ENCODE results near the gene AFG1L. TPM values are rescaled to one million over a fixed set of nuclear protein-coding genes. Genes with fewer than 3 reads are reported as not detected.

AFG1L gene
- total RNA-seq, 4 donors from 2014 or later = 2.1 to 6.2 (median 2.8) TPM

DNA sequence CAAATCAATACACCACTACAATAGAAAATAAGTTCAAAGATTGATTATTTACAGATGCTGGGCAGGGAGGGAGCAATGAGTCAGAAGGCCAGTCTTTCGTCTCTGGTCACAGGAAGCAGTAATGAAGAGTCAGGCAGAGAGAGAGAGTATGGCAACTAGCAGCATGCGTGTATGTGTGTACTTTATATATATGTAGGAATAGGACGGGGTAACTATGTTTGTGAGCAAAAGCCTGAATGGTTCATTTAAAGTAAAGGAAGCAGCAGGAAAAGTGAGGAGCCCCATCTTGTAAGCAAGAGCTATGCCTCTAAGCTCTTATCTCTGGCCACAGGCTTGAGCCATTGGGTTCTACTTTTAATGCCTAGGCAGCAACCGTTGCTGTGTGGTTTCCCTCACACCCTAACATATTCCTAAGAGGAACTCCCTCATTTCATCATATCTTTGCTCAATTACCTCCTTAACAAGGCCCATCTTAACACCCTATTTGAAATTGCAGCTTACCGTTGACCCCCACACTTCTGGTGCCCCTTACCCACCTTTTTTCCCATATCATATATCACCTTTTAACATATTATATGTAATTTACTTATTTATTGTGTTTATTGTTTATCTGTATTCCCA, 66.6 kb downstream of the AFG1L start:
- 81 to 87% methylated on average over 5 of the region's 5 CpGs for WGBS, 2 donors
- H3K4me3 ChIP-seq (ENCODE audit: low read depth, poor library complexity, severe bottlenecking) = no peak overlapping the region
- intact Hi-C loops (cut with DNase I; ENCODE audit: low total_unique reads) = no loop called here
- TF ChIP-seq POLR2A (IDR thresholded peaks at IDR 0.05) = no peak
- TF ChIP-seq, protein P1, sequence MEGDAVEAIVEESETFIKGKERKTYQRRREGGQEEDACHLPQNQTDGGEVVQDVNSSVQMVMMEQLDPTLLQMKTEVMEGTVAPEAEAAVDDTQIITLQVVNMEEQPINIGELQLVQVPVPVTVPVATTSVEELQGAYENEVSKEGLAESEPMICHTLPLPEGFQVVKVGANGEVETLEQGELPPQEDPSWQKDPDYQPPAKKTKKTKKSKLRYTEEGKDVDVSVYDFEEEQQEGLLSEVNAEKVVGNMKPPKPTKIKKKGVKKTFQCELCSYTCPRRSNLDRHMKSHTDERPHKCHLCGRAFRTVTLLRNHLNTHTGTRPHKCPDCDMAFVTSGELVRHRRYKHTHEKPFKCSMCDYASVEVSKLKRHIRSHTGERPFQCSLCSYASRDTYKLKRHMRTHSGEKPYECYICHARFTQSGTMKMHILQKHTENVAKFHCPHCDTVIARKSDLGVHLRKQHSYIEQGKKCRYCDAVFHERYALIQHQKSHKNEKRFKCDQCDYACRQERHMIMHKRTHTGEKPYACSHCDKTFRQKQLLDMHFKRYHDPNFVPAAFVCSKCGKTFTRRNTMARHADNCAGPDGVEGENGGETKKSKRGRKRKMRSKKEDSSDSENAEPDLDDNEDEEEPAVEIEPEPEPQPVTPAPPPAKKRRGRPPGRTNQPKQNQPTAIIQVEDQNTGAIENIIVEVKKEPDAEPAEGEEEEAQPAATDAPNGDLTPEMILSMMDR (IDR thresholded peaks at IDR 0.05) = no peak
- DNase-seq (ENCODE audit: low spot score in 2 of 2) = no peak

DNA sequence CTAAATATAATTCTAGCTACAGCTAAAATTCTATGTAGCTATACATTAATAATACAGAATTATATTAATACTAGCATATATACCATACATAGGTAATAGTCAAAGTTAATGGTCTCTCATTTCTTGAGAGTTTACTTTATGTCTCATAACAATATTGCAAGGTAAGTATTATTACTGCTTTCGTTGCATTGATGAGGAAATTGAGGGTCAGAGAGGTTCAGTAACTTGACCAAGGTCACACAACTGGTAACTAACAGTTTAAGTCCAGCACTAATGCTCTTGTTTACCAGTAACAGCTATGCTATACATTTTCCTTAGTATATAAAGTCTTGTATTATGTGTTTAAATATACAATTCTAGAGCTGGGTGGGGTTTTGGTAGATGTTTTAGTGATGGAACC, 67.6 kb downstream of the AFG1L start:
- WGBS, 2 donors = 92 to 93% methylated on average over 1 of the region's 1 CpG
- TF ChIP-seq POLR2A (IDR thresholded peaks at IDR 0.05) = no peak
- TF ChIP-seq, protein P1 (IDR thresholded peaks at IDR 0.05) = no peak
- H3K4me3 ChIP-seq (ENCODE audit: low read depth, poor library complexity, severe bottlenecking) = no peak overlapping the region
- intact Hi-C loops (cut with DNase I; ENCODE audit: low total_unique reads) = no loop called here
- DNase-seq (ENCODE audit: low spot score in 2 of 2) = no peak

DNA sequence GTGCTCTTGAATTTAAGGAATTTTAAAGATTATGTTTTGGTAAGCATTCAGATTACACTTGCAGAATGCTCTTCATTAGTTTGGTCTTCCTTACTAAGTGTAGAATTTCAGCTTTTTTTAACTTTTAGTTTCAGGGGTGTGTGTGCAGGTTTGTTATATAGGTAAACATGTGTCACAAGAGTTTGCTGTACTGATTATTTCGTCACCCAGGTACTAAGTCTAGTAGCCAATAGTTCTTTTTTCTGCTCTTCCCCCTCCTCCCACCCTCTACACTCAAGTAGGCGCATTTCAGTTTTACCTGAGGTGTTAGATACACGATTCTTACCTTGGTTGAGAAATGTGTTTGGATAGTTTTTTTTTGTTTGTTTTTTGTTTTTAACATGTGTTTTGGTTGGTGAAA, 68.3 kb downstream of the AFG1L start:
- intact Hi-C loops (cut with DNase I; ENCODE audit: low total_unique reads) = no loop called here
- H3K4me3 ChIP-seq (ENCODE audit: low read depth, poor library complexity, severe bottlenecking) = no peak overlapping the region
- 84 to 86% methylated on average over 3 of the region's 3 CpGs for WGBS, 2 donors
- no peak for DNase-seq (ENCODE audit: low spot score in 2 of 2)
- TF ChIP-seq, protein P1 (IDR thresholded peaks at IDR 0.05) = no peak
- TF ChIP-seq POLR2A (IDR thresholded peaks at IDR 0.05) = no peak

DNA sequence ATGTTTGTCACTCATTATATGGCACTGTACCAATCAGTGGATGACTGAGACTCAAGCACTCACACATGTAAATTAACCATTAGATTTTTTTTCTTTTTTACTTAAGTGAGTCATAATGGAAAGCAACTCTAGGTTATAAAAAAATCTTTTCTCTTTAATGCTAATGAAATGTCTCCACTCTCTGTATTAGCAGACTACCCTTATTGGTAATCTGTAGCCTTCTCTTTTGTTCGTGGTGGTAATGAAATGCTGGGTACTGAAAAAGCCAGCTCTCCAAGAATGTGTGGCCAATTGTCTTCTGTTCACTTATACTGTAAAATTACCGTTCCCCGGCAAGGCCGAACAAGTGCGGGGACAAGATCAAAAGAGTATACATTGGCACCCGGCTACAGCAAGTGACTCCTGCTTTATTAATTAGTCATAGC, 69.0 kb downstream of the AFG1L start:
- intact Hi-C loops (cut with DNase I; ENCODE audit: low total_unique reads) = no loop called here
- H3K4me3 ChIP-seq (ENCODE audit: low read depth, poor library complexity, severe bottlenecking) = no peak overlapping the region
- 50 to 56% methylated on average over 6 of the region's 6 CpGs for WGBS, 2 donors
- DNase-seq (ENCODE audit: low spot score in 2 of 2) = no peak
- TF ChIP-seq POLR2A (IDR thresholded peaks at IDR 0.05) = no peak
- TF ChIP-seq, protein P1 (IDR thresholded peaks at IDR 0.05) = no peak

DNA sequence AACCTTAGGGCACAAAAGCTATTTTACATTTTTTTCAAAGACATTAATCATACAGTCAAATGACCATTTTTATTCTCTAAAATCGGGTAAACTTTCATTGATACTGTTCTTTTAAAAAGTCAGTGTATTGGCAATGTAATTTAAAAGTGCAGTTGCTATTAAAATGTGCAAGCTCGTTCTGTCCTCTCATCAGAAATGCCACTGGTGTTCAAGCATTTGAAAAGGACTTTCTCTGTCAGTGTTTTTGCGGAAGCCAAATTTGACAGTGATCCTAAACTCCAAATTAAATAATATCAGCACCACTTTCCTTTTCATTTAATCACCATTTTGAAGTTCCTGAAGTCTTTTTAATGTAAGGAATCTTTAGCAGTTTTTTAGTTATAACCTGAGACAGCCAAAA, 69.6 kb downstream of the AFG1L start:
- DNase-seq (ENCODE audit: low spot score in 2 of 2) = no peak
- WGBS, 2 donors = 63 to 71% methylated on average over 3 of the region's 3 CpGs
- TF ChIP-seq, protein P1 (IDR thresholded peaks at IDR 0.05) = no peak
- no peak for TF ChIP-seq POLR2A (IDR thresholded peaks at IDR 0.05)
- intact Hi-C loops (cut with DNase I; ENCODE audit: low total_unique reads) = no loop called here
- no peak overlapping the region for H3K4me3 ChIP-seq (ENCODE audit: low read depth, poor library complexity, severe bottlenecking)

DNA sequence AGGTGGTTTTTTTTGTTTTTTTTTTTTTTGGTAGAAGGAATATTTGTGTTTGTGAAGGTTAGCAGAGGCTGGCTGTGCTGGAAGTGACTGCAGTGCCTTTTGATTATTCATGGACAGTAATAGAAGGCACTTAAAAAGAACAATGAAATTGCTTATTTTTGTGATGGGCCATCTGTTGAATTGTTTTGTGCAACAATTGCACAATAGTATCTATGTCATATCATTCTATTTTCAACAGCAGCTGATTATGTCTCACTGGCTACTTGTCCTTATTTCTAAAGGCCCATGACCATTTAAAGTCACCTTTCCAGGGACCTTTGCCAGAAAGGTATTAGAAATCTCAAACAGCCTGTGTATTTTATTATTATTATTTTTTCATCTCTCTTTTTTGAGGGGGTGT, 70.6 kb downstream of the AFG1L start:
- no peak for DNase-seq (ENCODE audit: low spot score in 2 of 2)
- H3K4me3 ChIP-seq (ENCODE audit: low read depth, poor library complexity, severe bottlenecking) = no peak overlapping the region
- TF ChIP-seq, protein P1 (IDR thresholded peaks at IDR 0.05) = no peak
- no peak for TF ChIP-seq POLR2A (IDR thresholded peaks at IDR 0.05)
- intact Hi-C loops (cut with DNase I; ENCODE audit: low total_unique reads) = no loop called here
